GM21717 (cell line): ENCODE data around the gene ACTG2.

Experiments used
- ATAC-seq: cut with Tn5 transposase; IDR thresholded peaks from one replicate; pipeline ENCODE4 v1.9.1; 2021; ENCODE audit warnings: mild to moderate bottlenecking, moderate library complexity; ENCODE audit not compliant: unreplicated experiment

ACTG2 gene

GRCh38 chr2:73963385-73964120 is 70.7 kb downstream of the ACTG2 start:
- no peak for ATAC-seq

- ATAC-seq: no peak
Measured at GRCh38 chr2:73964223-73964622, 71.4 kb downstream of the ACTG2 start.

- no peak for ATAC-seq
Measured at GRCh38 chr2:73965053-73965452, 72.2 kb downstream of the ACTG2 start.

DNA sequence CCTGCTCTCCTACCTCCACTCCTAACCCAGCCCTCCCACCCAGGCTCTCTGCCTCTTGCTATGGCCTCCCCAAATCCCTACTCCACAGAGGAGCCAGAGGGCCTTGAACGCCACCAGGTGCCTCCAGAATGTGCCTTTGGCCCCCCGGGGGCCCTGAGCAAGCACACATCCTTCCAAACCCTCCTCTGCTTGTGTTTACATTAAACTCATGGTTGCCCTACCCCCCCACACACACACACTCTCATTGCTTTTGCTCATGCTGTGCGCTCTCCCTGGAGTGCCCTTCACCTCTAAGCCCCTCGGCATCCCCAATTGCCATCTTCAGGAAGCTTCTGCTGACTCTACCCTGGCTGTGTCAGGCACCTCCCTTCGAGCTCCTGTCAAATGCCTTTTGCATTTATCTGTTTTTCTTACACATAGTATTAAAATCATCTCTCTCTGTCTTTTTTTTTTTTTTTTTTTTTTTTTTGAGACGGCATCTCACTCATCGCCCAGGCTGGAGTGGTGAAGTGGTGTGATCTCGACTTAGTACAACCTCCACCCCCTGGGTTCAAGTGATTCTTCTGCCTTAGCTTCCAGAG is 75.6 kb downstream of the ACTG2 start:
- ATAC-seq: no peak

DNA sequence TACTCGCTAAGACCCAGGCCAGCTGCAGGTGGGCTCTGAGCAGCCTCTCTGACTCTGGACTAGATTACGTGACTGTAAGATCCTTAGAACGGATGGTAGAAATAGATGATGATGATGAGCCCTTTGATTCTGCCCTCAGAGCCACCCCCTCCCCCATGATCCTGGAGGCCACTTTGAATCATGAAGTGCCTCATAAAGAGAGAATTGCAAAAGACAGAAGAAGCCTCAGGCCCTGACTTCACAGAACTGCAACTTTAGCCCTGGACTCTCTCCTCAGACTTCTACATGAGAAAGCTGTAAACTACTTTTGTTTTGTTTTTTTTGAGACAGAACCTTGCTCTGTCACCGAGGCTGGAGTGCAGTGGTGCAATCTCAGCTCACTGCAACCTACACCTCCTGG is 76.5 kb downstream of the ACTG2 start:
- no peak for ATAC-seq
